SK-N-SH (cell line): Measurements from ENCODE around the gene DNAJC1. TPM values are rescaled to one million over a fixed set of nuclear protein-coding genes. Genes with fewer than 3 reads are reported as not detected.

Experiments used
- CTCF ChIA-PET: fragments of 300-600, 350-600 bp; formaldehyde crosslinking; extraction: SDS; loops from one replicate; lab custom pipeline; 2021; lab: Yijun Ruan, JAX
- POLR2A ChIA-PET: fragments of 350-600 bp; sonication (Branson Sonifier 250); formaldehyde crosslinking; extraction: SDS; loops from one replicate; lab custom pipeline; 2020; ENCODE audit warnings: antibody characterized with exemption, inconsistent platforms; lab: Yijun Ruan, JAX
- DNase-seq: peaks from one replicate; pipeline ENCODE4 v3.0.0; 2012
- H2AFZ ChIP-seq: fragments of 200-600 bp; sonication (generic); 2 replicates; pipeline ENCODE4 v1.8.1; 2016; ENCODE audit warnings: antibody characterized with exemption, mild to moderate bottlenecking, low read depth
- H3F3A ChIP-seq: fragments of 200-600 bp; sonication (generic); replicated peaks from 2 replicates; pipeline ENCODE3; 2016; ENCODE audit warnings: antibody characterized with exemption, mild to moderate bottlenecking; ENCODE audit not compliant: insufficient read depth
- H3K27ac ChIP-seq, 2 experiments: fragments of 200-500 bp in 1 of 2; fragments of 200-600 bp in 1 of 2; sonication (Bioruptor generic) in 1 of 2; sonication (generic), shearing (Covaris generic) in 1 of 2; 2 replicates each; pipeline versions ENCODE4 v1.5.1 to v1.6.1; 2014 to 2016; ENCODE audit warnings: low read depth in 2 of 2, inconsistent platforms in 1 of 2, low read length in 1 of 2, mild to moderate bottlenecking in 1 of 2, mixed read lengths in 1 of 2
- H3K27me3 ChIP-seq: fragments of 200-600 bp; sonication (generic), shearing (Covaris generic); 2 replicates; pipeline ENCODE4 v1.6.1; 2016; ENCODE audit warnings: mixed run types; ENCODE audit not compliant: insufficient read depth
- H3K36me3 ChIP-seq, 2 experiments: fragments of 200-500 bp in 1 of 2; fragments of 200-600 bp in 1 of 2; sonication (Bioruptor generic) in 1 of 2; sonication (generic) in 1 of 2; replicated peaks in 1 of 2; 2 replicates each; pipeline versions ENCODE3 to v1.5.1; 2014 to 2016; ENCODE audit warnings: low read length in 1 of 2, mild to moderate bottlenecking in 1 of 2; ENCODE audit not compliant: insufficient read depth in 2 of 2, control insufficient read depth in 1 of 2
- H3K4me1 ChIP-seq, 2 experiments: fragments of 200-500 bp in 1 of 2; fragments of 200-600 bp in 1 of 2; sonication (Bioruptor generic) in 1 of 2; sonication (generic), shearing (Covaris generic) in 1 of 2; 2 replicates each; pipeline versions ENCODE4 v1.5.1 to v1.6.1; 2014 to 2016; ENCODE audit warnings: low read depth in 1 of 2, low read length in 1 of 2, mixed run types in 1 of 2; ENCODE audit not compliant: insufficient read depth in 2 of 2, control insufficient read depth in 1 of 2
- H3K4me2 ChIP-seq: fragments of 200-600 bp; sonication (generic), shearing (Covaris generic); 2 replicates; pipeline ENCODE4 v1.6.1; 2017; ENCODE audit warnings: mixed run types
- H3K4me3 ChIP-seq, 2 experiments: fragments of 200-500 bp in 1 of 2; fragments of 200-600 bp in 1 of 2; sonication (Bioruptor generic) in 1 of 2; sonication (generic), shearing (Covaris generic) in 1 of 2; 2 replicates each; pipeline versions ENCODE4 v1.5.1 to v1.8.1; 2014 to 2016; ENCODE audit warnings: low read depth in 2 of 2, inconsistent platforms in 1 of 2, low read length in 1 of 2, mild to moderate bottlenecking in 1 of 2, mixed read lengths in 1 of 2, moderate library complexity in 1 of 2
- H3K79me2 ChIP-seq: fragments of 200-600 bp; sonication (generic); 2 replicates; pipeline ENCODE4 v1.8.1; 2017; ENCODE audit warnings: mild to moderate bottlenecking; ENCODE audit not compliant: insufficient read depth
- H3K9ac ChIP-seq: fragments of 200-600 bp; sonication (generic); 2 replicates; pipeline ENCODE4 v1.6.1; 2017; ENCODE audit warnings: mixed run types
- H3K9me2 ChIP-seq: fragments of 200-600 bp; sonication (generic); 2 replicates; pipeline ENCODE4 v1.6.1; 2017; ENCODE audit warnings: mixed run types
- H3K9me3 ChIP-seq: fragments of 200-600 bp; sonication (generic); 2 replicates; pipeline ENCODE4 v1.6.1; 2017; ENCODE audit warnings: mixed run types, mild to moderate bottlenecking, moderate library complexity
- H4K20me1 ChIP-seq: fragments of 200-600 bp; sonication (generic); 2 replicates; pipeline ENCODE4 v1.6.1; 2017; ENCODE audit warnings: mild to moderate bottlenecking, mixed run types; ENCODE audit not compliant: insufficient read depth
- EP300 ChIP-seq, 2 experiments: IDR thresholded peaks; 2 replicates each; pipeline versions ENCODE4 v1.4.0 to v1.6.1; 2012; ENCODE audit warnings: borderline replicate concordance in 1 of 2, low read depth in 1 of 2, low read length in 1 of 2
- EZH2phosphoT487 ChIP-seq: fragments of 200-600 bp; sonication (generic); IDR thresholded peaks from 2 replicates; pipeline ENCODE4 v1.6.1; 2017; ENCODE audit warnings: low read depth, mixed run types, mild to moderate bottlenecking, antibody characterized with exemption, moderate library complexity, borderline replicate concordance
- FOSL2 ChIP-seq: IDR thresholded peaks from 2 replicates; pipeline ENCODE4 v1.4.0; 2012; ENCODE audit warnings: low read depth, mild to moderate bottlenecking, moderate library complexity, borderline replicate concordance
- FOXJ3 ChIP-seq: sonication (generic); formaldehyde crosslinking; IDR thresholded peaks from 2 replicates; pipeline ENCODE4 v1.5.1; 2020; ENCODE audit warnings: mild to moderate bottlenecking, missing genetic modification reagents
- GABPA ChIP-seq: IDR thresholded peaks from 2 replicates; pipeline ENCODE4 v1.4.0; 2012; ENCODE audit warnings: low read depth, mild to moderate bottlenecking
- IRF3 ChIP-seq: fragments of 150-350 bp; IDR thresholded peaks from 2 replicates; pipeline ENCODE4 v1.6.1; 2016; ENCODE audit warnings: mild to moderate bottlenecking, low read depth, low read length
- MAX ChIP-seq: IDR thresholded peaks from 2 replicates; pipeline ENCODE4 v1.4.0; 2012; ENCODE audit warnings: low read depth
- PBX3 ChIP-seq: IDR thresholded peaks from 2 replicates; pipeline ENCODE4; 2012
- POLR2AphosphoS5 ChIP-seq: IDR thresholded peaks from 2 replicates; pipeline ENCODE4 v1.6.1; 2012; ENCODE audit warnings: low read depth, low read length
- RAD21 ChIP-seq: IDR thresholded peaks from 2 replicates; pipeline ENCODE4 v1.6.1; 2012; ENCODE audit warnings: mild to moderate bottlenecking, low read length
- RFX5 ChIP-seq: IDR thresholded peaks from 2 replicates; pipeline ENCODE4 v1.6.1; 2012; ENCODE audit warnings: mild to moderate bottlenecking, improper control_type of control experiment, low read length
- RXRA ChIP-seq: IDR thresholded peaks from 2 replicates; pipeline ENCODE4 v1.4.0; 2012; ENCODE audit warnings: low read depth, mild to moderate bottlenecking, borderline replicate concordance
- SMC3 ChIP-seq: IDR thresholded peaks from 2 replicates; pipeline ENCODE4 v1.6.1; 2012; ENCODE audit warnings: low read depth, low read length, improper control_type of control experiment
- TCF12 ChIP-seq: IDR thresholded peaks from 2 replicates; pipeline ENCODE4 v1.4.0; 2012
- TEAD4 ChIP-seq: IDR thresholded peaks from 2 replicates; pipeline ENCODE4 v1.4.0; 2012; ENCODE audit warnings: mild to moderate bottlenecking, borderline replicate concordance; ENCODE audit not compliant: insufficient read depth
- USF1 ChIP-seq: IDR thresholded peaks from 2 replicates; pipeline ENCODE4 v1.4.0; 2012; ENCODE audit warnings: low read depth, borderline replicate concordance
- ZBTB33 ChIP-seq: IDR thresholded peaks from 2 replicates; pipeline ENCODE4 v1.4.0; 2012; ENCODE audit warnings: low read depth, borderline replicate concordance
- WGBS: methylation state at CpG from one replicate; pipeline ENCODE4 v1.1.6; 2017; ENCODE audit warnings: low lambda C conversion rate; 5-methylcytosine and 5-hydroxymethylcytosine counted together
- polyA plus RNA-seq, 3 experiments: library from polyadenylated mRNA; depleted of rRNA; stranded (reverse); fragments of >200 nt; gene quantifications; 2 replicates each; pipeline ENCODE4 v1.2.3, GENCODE V29; 2012

Gene DNAJC1
- polyA plus RNA-seq, 1 of the 3 experiments (the other 2 are of a cell fraction), result 9.3 TPM

GRCh38 chr10:21758696-21759095 is 244.8 kb downstream of the DNAJC1 start:
- ChIA-PET POLR2A (no interaction called here), CTCF (no interaction called here)
- Histone ChIP-seq H3K36me3 (no peaks in the 10 kb centered on the region), H3K4me1 (peaks cover 0 to 13% of the 10 kb centered on the region in 2 experiments; a peak in 1 of 4 replicates), H3K9me3 (no peaks in the 10 kb centered on the region), H3F3A (no peaks in the 10 kb centered on the region), H3K9ac (no peak overlapping the region), H2AFZ (no peak overlapping the region), H3K27ac (no peak overlapping the region), H3K27me3 (no peaks in the 10 kb centered on the region), H3K79me2 (no peaks in the 10 kb centered on the region), H4K20me1 (no peaks in the 10 kb centered on the region), H3K4me2 (no peak overlapping the region), H3K4me3 (no peak overlapping the region), H3K9me2 (no peaks in the 10 kb centered on the region)
- no peak for DNase-seq
- no peak for TF ChIP-seq SMC3
- no peak for TF ChIP-seq RFX5
- no peak for TF ChIP-seq FOSL2
- no peak for TF ChIP-seq IRF3
- no peak for TF ChIP-seq EZH2phosphoT487
- TF ChIP-seq GABPA, result no peak
- TF ChIP-seq RAD21, result no peak
- no peak for TF ChIP-seq MAX
- no peak for TF ChIP-seq POLR2AphosphoS5
- TF ChIP-seq TEAD4, result no peak
- no peak for TF ChIP-seq RXRA
- no peak for TF ChIP-seq USF1
- no peak for TF ChIP-seq TCF12
- TF ChIP-seq EP300 (IDR thresholded peaks at IDR 0.05; ENCODE audit: borderline replicate concordance in 1 of 2, low read depth in 1 of 2, low read length in 1 of 2), result no peak
- no peak for TF ChIP-seq ZBTB33
- TF ChIP-seq PBX3, result no peak
- no peak for TF ChIP-seq FOXJ3 (CRISPR knock-in tag)
- WGBS, result 98% methylated on average over 3 of the region's 7 CpGs
